ENCODE measurements around the gene HDAC4.

DNA sequence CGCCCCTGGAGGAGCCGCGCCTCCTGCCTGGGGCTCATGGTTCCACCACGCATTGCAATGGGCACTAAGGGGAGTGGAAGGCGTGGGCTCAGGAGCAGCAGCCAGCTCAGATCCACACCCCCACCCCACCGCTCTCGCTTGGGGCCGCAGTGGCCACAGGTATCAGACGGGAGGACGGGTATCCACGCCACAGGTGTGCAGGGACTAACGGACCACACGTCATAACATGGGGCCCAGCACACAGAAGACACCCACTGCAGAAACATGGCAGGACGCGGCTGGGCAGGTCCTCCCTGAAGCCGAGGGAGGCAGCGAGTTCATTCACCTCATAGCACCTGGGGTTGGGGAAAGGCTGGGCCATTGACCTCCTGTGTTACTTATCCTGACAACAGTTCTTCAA lies 13.0 kb downstream of the HDAC4 start:
- no peak for TF ChIP-seq POLR2AphosphoS5 (IDR thresholded peaks at IDR 0.05; ENCODE audit: low read length)
- no peak for TF ChIP-seq NFXL1 (IDR thresholded peaks at IDR 0.05; ENCODE audit: borderline replicate concordance)
- TF ChIP-seq, protein P1, sequence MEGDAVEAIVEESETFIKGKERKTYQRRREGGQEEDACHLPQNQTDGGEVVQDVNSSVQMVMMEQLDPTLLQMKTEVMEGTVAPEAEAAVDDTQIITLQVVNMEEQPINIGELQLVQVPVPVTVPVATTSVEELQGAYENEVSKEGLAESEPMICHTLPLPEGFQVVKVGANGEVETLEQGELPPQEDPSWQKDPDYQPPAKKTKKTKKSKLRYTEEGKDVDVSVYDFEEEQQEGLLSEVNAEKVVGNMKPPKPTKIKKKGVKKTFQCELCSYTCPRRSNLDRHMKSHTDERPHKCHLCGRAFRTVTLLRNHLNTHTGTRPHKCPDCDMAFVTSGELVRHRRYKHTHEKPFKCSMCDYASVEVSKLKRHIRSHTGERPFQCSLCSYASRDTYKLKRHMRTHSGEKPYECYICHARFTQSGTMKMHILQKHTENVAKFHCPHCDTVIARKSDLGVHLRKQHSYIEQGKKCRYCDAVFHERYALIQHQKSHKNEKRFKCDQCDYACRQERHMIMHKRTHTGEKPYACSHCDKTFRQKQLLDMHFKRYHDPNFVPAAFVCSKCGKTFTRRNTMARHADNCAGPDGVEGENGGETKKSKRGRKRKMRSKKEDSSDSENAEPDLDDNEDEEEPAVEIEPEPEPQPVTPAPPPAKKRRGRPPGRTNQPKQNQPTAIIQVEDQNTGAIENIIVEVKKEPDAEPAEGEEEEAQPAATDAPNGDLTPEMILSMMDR (IDR thresholded peaks at IDR 0.05 in 2 of 3, conservative IDR thresholded peaks at IDR 0.05 in 1 of 3; ENCODE audit: control insufficient read depth in 2 of 3, extremely low read depth in 1 of 3, insufficient read depth in 1 of 3, low read depth in 3 of 3, low read length in 3 of 3) = no peak
- TF ChIP-seq, protein P2, sequence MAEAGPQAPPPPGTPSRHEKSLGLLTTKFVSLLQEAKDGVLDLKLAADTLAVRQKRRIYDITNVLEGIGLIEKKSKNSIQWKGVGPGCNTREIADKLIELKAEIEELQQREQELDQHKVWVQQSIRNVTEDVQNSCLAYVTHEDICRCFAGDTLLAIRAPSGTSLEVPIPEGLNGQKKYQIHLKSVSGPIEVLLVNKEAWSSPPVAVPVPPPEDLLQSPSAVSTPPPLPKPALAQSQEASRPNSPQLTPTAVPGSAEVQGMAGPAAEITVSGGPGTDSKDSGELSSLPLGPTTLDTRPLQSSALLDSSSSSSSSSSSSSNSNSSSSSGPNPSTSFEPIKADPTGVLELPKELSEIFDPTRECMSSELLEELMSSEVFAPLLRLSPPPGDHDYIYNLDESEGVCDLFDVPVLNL (IDR thresholded peaks at IDR 0.05; ENCODE audit: low read depth, low read length) = no peak
- TF ChIP-seq, protein P3, sequence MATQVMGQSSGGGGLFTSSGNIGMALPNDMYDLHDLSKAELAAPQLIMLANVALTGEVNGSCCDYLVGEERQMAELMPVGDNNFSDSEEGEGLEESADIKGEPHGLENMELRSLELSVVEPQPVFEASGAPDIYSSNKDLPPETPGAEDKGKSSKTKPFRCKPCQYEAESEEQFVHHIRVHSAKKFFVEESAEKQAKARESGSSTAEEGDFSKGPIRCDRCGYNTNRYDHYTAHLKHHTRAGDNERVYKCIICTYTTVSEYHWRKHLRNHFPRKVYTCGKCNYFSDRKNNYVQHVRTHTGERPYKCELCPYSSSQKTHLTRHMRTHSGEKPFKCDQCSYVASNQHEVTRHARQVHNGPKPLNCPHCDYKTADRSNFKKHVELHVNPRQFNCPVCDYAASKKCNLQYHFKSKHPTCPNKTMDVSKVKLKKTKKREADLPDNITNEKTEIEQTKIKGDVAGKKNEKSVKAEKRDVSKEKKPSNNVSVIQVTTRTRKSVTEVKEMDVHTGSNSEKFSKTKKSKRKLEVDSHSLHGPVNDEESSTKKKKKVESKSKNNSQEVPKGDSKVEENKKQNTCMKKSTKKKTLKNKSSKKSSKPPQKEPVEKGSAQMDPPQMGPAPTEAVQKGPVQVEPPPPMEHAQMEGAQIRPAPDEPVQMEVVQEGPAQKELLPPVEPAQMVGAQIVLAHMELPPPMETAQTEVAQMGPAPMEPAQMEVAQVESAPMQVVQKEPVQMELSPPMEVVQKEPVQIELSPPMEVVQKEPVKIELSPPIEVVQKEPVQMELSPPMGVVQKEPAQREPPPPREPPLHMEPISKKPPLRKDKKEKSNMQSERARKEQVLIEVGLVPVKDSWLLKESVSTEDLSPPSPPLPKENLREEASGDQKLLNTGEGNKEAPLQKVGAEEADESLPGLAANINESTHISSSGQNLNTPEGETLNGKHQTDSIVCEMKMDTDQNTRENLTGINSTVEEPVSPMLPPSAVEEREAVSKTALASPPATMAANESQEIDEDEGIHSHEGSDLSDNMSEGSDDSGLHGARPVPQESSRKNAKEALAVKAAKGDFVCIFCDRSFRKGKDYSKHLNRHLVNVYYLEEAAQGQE (IDR thresholded peaks at IDR 0.05; ENCODE audit: low read depth, low read length) = no peak
- TF ChIP-seq ZNF207 (IDR thresholded peaks at IDR 0.05; ENCODE audit: borderline replicate concordance) = no peak
- no peak for TF ChIP-seq JUND (IDR thresholded peaks at IDR 0.05; ENCODE audit: low read depth, low read length)
- TF ChIP-seq HDAC2 (IDR thresholded peaks at IDR 0.05) = no peak
- no peak for TF ChIP-seq RCOR1 (conservative IDR thresholded peaks at IDR 0.05; ENCODE audit: low read depth, low read length)
- no peak for TF ChIP-seq SMC3 (IDR thresholded peaks at IDR 0.05; ENCODE audit: borderline replicate concordance, low read length)
- no peak for TF ChIP-seq EZH2 (IDR thresholded peaks at IDR 0.05; ENCODE audit: borderline replicate concordance, control insufficient read depth, low read depth, low read length)
- TF ChIP-seq RAD21 (IDR thresholded peaks at IDR 0.05; ENCODE audit: insufficient read depth, low read depth, low read length) = no peak
- TF ChIP-seq TCF7 (IDR thresholded peaks at IDR 0.05; ENCODE audit: borderline replicate concordance) = no peak

Measured in GM12878 (cell line).